NCI-H526 treated with DMSO at 0.1 percent for 48 hours (cell line): ENCODE results near the gene MICAL3.
"Not testable (repeated sequence)": the region's sequence is repeated elsewhere in the genome, so short reads cannot be mapped to it uniquely, and the experiment has no call there.

Source experiments
- DNase-seq: peaks from one replicate; lab custom pipeline; 2025; lab: John Stamatoyannopoulos, UW

MICAL3 gene

DNA sequence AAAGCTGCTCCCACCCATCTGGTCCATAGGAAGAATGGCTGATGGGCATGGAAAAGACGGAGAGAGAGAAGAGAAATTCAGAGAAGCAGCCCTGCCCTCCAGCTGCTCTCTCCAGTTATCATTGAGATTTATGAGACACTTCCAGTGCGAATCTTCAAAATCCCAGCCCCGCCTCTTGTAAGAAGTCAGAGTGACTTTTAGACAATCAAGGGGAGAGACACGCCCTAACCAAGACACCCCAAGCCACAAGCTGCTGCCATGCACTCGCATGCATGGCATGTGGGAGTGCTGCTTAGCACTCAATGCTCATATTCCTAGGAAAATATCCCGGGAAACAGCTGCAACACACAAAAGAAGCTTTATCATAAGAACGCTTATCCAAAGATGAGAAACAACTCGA, 139.5 kb downstream of the MICAL3 start:
- no peak for DNase-seq

DNA sequence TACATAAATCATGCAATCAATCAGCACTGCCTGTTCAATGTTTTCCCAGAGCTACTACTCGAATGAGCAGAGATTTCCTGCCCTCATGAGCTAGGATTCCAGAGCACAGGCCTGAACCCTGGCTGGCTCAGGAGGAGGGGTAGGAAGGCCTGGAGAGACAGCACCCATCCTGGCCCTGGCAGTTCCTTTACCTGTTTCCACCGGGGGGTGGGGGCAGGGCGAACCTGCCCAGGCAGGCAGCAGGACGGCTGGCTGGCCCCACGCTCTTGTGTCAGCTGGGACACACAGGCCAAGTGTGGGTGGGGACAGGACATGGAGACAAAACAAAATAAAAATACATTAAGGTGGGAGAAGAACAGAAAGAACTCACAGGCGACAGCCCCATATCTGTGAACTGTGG, 140.3 kb downstream of the MICAL3 start:
- no peak for DNase-seq

DNA sequence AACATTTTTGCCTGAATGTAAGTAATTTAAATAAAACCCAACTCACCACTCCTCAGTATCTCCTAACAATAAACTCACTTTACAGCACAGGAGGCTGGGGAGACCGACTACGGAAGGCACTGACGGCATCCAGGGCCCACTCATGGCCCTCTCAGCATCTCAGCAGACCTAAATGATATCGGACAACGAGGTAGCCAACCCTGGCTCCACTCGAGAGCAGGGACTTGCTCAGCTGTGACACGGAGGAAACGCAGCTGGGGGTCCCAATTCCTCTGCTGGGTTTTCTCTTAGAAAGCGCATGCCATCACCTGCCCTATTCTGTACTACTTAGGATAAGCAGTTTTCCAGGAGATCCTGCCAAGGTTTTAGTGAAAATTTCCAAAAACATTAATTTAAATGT, 141.0 kb downstream of the MICAL3 start:
- no peak for DNase-seq

DNA sequence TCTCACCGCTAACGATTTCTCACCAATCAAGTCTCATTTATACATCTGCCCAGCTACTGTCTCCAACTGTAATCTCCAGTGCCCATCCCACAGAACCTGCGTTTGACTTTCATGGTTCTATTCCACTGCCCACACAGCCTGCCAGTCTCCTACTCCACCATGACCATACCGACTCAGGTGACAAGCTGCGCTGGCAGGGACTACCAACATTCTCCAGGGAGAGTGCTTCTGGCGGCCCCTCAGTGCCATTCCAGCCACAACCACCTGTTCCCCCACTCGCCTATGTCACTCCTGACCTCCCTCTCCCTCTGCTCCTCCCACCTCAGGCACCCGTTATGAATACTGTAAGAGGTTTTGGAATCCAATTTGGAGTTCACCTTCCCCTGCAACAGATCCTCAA, 141.6 kb downstream of the MICAL3 start:
- no peak for DNase-seq

DNA sequence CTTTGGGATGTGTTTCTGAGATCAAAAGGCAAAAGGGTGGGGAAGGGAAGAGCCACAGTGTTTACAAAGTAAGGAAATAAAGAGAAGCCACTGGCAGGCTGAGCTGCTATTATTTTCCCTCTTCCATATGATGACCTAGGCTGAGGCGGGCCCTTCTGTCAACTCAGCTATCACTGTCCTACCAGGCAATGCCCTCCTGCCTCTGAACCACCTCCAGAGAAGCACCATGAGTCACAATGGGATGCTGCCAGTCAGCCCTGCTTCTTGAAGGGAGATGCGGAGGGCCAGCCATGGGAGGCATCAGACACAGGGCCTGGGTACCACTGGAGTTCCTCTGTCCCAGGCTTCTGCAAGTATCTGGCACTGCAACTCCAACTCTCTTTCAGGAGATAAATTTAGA, 142.2 kb downstream of the MICAL3 start:
- DNase-seq: no peak

DNA sequence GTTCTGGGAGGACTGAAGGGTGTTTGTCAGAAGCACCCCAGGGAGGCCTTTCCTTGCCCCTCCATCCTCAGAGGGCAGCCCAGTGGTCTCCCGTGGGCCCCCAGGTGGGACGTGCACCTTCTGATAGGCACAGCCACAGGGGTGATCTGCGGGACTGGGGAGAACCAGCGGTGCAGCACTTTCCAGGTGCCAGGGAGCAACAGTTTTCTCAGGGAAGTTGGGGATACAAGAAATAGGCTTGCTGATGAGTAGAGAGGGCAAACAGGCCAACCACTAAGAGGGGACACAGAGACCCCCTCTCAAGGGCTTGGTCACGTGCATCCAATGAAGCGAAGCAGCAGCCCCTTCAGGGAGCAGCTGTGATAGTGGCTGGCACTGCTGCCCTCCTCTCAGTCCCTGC, 143.0 kb downstream of the MICAL3 start:
- no peak for DNase-seq

DNA sequence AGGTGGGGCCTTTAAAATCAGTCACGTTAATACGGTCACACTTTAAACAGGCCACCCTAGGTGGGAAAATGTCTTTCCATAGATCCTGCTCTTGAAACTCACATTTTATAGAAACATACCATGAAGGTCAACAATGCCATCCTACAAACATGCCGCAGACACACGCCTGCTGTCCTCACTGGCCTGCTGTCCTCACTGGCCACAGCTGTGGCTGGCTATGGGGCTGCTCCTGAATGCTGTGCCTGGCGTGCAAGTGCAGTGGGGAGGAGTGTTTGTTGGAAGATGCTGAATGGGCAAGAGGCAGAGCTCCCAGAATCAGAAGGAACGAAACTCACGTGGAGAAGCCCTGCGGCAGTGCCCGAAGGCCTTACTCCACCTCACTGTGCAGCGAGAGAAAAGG, 143.9 kb downstream of the MICAL3 start:
- DNase-seq: no peak

DNA sequence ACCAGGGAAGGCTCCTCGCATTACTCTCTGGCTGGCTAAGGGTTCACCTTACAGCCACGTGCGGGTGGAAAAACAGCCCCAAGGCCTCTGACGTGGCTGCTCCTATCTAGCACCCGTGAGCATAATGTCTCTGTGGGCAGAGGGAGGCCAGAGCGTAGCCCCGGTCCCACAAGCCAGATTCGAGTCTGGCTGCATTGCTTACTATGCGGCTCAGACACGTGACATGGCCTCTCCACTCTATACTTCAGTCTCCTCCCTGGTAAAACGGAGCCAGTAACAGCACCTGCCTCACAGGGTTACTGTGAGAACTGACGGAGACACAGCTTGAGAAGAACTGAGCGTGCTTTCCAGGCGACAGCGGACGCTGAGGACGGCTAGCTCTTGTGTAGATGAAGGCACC, 144.3 kb downstream of the MICAL3 start:
- DNase-seq: no peak

DNA sequence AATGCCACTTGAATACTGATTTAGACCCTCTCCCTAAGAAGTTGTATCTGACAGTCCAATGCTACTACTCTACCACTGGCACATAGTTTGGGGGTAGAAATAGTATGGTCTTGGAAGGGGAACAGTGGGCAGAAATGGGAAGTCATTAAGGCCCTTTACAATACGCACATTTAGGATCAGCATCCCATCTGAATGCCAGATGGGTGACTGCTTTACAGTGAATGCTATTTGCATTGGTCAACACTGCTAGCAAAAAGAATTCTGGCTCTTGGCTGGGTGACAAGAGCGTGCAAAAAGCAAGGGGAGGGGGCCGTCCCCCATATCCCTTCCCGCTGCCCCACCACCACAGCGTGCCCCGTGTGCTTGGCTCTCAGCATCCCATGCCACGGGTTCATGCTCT, 145.4 kb downstream of the MICAL3 start:
- DNase-seq: no peak

DNA sequence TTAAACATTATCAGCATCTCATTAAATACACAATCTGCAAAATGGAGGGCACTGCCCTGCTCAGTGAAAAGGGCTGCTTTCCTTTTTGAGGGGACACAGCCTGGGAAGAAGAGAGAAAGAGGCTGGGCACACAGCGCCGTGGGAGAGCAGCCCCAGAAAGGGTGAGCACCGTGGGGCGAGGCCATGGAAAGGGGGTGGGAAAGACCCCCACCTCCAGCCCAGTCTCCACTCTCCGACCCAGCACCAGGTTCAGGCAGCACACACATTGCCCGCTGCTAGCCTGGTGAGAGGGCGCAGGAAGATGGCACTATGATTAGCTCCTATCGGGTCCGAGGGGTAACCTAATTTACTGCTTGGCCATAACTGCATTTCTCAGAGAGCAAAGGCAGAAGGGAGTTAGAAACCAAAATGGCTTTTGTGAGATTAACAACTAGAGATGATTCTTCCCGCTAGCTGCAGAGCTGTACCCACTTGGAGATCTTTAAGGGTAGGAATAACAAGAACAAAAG, 146.1 kb downstream of the MICAL3 start:
- no peak for DNase-seq

DNA sequence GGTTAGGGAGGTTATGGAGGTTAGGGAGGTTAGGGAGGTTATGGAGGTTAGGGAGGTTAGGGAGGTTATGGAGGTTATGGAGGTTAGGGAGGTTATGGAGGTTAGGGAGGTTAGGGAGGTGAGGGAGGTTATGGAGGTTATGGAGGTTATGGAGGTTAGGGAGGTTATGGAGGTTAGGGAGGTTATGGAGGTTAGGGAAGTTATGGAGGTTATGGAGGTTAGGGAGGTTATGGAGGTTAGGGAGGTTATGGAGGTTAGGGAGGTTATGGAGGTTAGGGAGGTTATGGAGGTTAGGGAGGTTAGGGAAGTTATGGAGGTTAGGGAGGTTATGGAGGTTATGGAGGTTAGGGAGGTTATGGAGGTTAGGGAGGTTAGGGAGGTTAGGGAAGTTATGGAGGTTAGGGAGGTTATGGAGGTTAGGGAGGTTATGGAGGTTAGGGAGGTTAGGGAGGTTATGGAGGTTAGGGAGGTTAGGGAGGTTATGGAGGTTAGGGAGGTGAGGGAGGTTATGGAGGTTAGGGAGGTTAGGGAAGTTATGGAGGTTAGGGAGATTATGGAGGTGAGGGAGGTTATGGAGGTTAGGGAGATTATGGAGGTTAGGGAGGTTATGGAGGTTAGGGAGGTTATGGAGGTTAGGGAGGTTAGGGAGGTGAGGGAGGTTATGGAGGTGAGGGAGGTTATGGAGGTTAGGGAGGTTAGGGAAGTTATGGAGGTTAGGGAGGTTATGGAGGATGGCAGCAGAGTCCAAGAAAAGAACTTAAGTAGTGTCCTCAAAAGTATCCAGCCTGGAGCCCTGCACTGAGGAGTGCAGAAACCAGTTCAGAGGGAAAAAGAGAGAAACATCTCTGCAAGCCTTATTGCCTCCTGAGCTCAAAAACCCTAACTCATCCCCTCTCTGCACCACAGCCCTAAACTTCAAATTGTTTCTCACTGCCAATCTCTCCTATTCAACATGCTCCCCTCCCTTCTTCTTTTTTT, 147.2 kb downstream of the MICAL3 start:
- not testable (repeated sequence) for DNase-seq

DNA sequence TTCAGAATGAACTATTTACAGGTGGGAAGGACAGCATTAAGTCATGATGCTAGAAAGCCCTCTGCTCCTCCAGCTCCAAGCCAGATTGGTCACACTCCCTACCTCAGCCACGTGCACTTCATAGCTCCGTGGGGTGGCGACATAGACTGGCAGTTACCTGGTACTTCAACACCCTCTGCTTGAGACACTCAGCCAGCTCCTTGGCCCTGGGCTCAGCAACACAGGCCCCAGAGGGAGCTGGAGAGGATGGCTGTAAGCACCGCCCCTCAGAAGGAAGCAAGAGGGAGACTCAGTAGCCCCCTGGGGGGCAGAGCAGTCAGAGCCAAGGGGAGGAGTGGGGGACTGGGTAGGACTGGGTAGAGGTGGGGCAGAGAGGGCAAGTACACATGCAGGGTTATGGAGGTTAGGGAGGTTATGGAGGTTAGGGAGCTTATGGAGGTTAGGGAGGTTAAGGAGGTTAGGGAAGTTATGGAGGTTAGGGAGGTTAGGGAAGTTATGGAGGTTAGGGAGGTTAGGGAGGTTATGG, 148.0 kb downstream of the MICAL3 start:
- no peak for DNase-seq

DNA sequence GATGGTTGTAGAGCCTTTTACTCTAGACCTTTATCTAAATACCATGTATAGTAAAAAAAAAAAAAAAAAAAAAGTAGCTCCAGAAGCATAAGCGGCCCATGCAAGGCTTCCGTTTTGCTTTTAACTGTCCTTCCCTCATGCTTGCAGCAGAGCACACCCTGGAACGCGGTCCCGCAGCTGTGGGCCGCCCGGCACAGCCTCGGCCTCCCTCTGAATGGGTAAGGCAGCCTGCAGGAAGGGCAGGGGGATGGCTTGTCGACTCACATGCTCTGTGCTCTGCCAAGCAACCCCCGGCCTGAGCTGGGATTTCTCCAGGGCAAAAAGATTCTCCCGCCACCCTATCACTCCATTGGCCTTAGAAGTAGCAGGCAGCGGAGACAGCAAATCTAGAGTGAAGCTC, 148.7 kb downstream of the MICAL3 start:
- DNase-seq: no peak

DNA sequence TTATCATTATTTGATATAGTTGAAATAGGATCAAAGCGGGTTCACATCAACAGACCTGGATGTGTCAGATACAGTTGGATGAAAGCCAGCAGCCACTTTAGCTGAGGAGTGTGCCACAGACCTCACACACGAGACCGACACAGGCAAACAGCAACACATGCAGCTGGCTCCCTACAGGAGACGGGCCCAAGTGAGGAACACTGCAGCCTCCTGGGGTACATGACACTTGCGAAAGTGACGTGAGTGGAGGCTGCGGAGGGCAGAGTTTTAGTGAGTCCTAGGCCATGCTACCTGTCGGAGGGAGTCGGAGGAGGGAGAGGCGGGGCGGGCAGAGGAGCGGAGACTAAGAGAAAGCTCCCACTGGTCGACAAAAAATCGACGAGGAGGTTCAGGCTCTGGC, 149.2 kb downstream of the MICAL3 start:
- DNase-seq: no peak

DNA sequence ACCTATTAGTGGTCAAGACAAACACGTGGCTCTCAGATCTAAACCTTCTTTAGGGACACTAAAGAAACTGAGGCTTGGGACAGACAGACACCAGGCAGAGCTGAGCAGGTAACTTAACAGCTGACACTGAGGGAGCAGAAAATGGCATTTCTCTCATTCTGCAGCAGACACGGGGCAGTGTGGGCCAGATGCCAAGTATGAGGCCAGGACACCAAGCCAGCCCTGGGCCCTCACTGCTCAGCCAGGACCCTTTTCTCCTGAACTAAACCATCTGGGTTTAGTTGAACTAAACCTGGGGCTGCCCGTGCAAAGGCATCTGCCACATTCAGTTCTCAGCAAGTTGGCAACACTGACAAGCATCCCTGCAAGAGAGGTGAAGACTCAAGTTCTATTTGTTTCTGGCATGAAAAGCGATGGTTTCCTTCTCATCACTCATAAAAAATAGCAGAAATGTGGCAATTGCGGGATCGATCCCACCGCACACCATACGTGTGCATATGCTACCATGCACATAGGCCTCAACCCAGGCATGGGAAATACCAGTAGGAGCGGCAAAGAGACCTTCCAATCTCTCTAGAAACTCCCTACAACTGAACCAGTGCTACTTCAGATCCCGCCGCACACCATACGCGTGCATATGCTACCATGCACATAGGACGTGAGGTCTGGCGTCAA, 150.0 kb downstream of the MICAL3 start:
- no peak for DNase-seq

DNA sequence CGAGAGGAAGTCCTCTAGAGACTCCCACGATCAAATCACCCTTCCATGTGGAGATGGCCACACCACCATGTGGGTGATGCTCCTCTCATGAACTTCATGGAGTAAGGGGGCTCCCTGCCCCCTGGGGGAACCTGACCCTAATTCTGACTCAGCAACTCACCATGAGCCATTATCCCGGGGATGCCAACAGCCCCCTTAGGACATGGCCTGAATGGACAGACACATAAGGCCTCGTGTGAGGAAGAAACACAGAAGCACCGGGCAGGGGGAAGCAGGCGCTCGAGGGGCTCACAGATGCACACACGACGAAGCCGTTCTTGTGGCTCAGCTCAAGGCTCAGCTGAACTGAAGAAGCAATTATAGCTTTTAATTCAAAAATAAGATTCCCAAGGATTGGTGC, 150.6 kb downstream of the MICAL3 start:
- DNase-seq: no peak

DNA sequence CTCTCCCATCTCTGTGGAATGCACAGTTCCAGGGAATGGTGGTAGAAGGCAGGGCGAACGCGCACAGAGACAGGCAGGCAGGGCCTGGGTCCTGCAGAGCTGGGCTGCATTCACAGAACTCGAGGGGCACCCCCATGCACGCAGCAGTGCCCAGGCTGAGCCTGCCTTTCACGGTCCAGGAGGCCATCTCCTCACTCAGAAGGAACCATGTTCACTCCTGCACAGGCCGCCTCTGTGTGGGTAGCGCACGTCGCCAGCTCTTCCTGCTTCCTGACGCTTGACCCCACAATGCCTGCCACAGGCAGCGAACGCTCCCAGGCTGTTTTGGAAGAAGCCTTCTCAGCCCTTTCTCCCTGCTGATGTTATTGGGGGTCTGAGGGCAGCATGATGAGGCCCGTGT, 151.2 kb downstream of the MICAL3 start:
- DNase-seq: no peak

DNA sequence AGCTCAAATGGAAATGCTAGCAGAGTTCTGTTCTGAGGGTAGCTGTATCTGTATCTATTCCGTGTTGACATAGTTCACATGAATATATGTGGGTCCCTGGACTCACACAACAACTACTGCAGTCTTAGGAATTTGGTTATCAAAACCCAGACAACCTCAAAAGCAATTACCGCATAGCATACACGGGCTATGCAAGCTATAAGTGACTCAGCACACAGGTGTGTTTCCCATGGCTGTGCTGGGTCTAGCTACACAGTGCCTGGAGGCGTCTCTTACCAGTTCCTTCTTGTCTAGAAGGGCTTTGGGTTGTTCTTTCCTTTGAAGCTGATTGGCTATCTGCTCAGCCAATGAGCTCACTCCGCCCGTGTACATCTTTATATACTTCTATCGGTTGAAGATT, 151.9 kb downstream of the MICAL3 start:
- no peak for DNase-seq

DNA sequence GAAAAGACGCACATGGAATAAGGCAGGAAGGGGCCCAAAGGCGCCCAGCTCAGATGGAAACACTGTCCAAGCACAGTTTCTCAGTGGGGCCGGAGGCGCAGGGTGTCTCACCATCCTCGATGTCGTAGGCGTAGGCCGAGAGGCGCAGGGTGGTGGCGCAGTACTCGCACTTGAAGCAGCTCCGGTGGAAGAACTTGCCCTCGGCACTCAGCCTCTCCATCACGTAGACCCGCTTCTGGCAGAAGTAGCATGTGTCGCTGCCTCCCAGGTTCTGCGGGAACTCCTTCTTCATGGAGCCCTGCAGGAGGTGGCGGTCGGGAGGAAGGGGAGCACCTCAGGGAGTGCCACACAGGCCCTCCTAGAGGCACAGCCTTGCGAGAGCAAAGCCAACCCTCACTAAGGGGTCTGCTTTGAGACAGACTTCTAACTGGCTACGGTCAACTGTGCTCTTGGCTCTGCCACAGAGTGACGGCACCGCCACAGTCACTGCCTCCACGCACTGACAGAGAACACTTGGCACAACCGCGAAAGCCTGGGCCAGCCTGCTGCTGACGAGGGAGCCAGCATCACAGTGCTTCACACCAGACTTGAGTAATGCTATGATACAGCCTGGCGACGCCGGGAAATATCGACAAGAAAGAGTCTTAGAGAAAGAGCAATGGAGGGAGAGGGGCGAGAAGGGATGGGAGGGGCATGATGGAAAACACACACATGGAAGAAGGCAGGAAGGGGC, 152.5 kb downstream of the MICAL3 start:
- no peak for DNase-seq

DNA sequence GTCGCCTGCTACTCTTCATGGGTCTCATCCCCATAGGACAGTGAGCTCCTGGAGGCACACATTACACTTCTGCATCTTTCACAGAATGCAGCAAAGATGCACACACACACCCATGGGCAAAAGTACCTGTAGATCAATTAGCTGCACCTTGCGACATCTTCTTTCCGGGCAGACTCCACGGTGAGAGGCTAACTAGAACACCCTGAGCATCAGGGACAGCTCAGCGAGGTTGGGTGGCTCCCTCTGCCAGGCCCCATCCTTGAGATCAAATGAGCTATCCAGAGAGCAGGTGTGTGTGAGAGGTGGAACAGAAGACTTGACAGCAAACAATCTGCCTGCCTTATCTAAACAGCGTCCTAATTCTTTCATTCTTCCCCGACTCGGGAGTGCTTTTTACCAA, 154.0 kb downstream of the MICAL3 start:
- no peak for DNase-seq

DNA sequence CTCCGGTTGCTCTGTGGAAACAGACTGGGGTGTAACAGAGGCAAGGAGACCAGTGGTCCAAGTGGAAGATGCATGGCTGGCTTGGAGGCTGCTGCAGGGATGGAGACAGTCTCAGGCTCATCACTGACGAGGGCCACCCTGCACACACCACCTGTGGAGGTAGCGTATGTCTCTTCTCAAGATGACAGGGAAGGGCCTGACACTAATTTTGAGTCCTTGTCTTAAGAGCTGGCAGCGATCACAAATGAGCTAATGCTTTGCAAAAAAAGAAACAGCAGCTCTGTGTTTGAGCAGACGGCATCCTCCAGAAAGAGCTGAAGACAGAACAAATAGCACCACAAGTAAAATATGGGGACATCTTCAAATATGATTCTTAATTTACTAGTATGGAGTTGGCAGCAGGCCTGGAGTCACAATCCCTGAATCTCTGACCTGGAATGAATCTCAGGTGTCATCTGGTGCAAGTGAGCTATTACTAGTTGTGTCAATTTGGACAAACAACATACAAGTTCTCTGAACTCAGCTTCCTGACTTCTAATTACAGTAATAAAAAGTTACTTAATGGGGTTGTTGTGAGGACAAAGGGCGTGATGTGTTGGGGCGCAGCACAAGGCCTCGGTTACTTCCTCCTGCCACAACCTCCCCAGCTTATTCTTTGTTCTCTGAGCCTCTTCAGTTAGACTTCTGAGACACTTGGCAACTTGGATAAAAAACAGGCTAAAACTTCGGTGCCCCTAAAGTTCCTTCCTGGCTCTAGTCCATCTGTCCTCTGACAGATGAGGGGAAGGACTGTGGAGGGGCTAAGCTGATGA, 154.9 kb downstream of the MICAL3 start:
- DNase-seq: no peak
